Lung (tissue), 16 donors: ENCODE measurements around the gene ZG16. TPM values are rescaled to one million over a fixed set of nuclear protein-coding genes. Genes with fewer than 3 reads are reported as not detected.
"Not testable (repeated sequence)": the region's sequence is repeated elsewhere in the genome, so short reads cannot be mapped to it uniquely, and the experiment has no call there.

Experiments used
- ATAC-seq: fragments of 200-7000 bp; cut with Tn5 transposase; one replicate; pipeline ENCODE4 v1.9.1; 2020; ENCODE audit warnings: moderate number of reproducible peaks; ENCODE audit not compliant: insufficient read depth, low FRiP score
- DNase-seq, 3 donors: peaks; one replicate each; pipeline ENCODE4 v3.0.0-alpha.2; 2013 to 2017
- H3K27ac ChIP-seq, 2 donors: one replicate each; pipeline ENCODE4 v1.5.1; 2013; ENCODE audit warnings: mild to moderate bottlenecking in 2 of 2, moderate library complexity in 2 of 2, control low read depth in 1 of 2, inconsistent platforms in 1 of 2, low read depth in 1 of 2, low read length in 1 of 2
- H3K27me3 ChIP-seq, 3 donors: one replicate each; pipeline ENCODE4 v1.5.1; 2013; ENCODE audit warnings: low read length in 2 of 3; ENCODE audit not compliant: control insufficient read depth in 3 of 3, insufficient read depth in 3 of 3
- H3K36me3 ChIP-seq, 4 donors: one replicate each; pipeline ENCODE4 v1.5.1; 2013; ENCODE audit warnings: low read length in 4 of 4, mild to moderate bottlenecking in 1 of 4, moderate library complexity in 1 of 4; ENCODE audit not compliant: control insufficient read depth in 4 of 4, insufficient read depth in 4 of 4
- H3K4me1 ChIP-seq, 5 donors: one replicate each; pipeline ENCODE4 v1.5.1; 2013; ENCODE audit warnings: low read length in 5 of 5, mild to moderate bottlenecking in 2 of 5, moderate library complexity in 1 of 5; ENCODE audit not compliant: control insufficient read depth in 5 of 5, insufficient read depth in 5 of 5
- H3K4me3 ChIP-seq: one replicate; pipeline ENCODE4 v1.5.1; 2013; ENCODE audit warnings: mild to moderate bottlenecking, control low read depth, moderate library complexity
- H3K9ac ChIP-seq, 2 donors: one replicate each; pipeline ENCODE4 v1.5.1; 2013; ENCODE audit warnings: low read length in 2 of 2, control low read depth in 1 of 2; ENCODE audit not compliant: insufficient read depth in 1 of 2
- H3K9me3 ChIP-seq, 4 donors: one replicate each; pipeline ENCODE4 v1.5.1; 2013; ENCODE audit warnings: low read length in 3 of 4, mild to moderate bottlenecking in 1 of 4, moderate library complexity in 1 of 4; ENCODE audit not compliant: control insufficient read depth in 4 of 4, insufficient read depth in 3 of 4
- WGBS, 2 donors: extraction: QIAGEN DNeasy Blood & Tissue Kit; methylation state at CpG; one replicate each; pipeline ENCODE4 v1.1.7; 2013; 5-methylcytosine and 5-hydroxymethylcytosine counted together
- long read RNA-seq, 5 donors: transcript quantifications; one replicate each; lab custom pipeline, GENCODE V29; 2026
- polyA plus RNA-seq, 2 donors: library from polyadenylated mRNA; stranded (reverse); fragments of 200-250 nt; gene quantifications; one replicate each; pipeline ENCODE4 v1.2.1, GENCODE V29; 2013
- total RNA-seq, 2 donors: library from RNA; depleted of rRNA in 1 of 2; stranded (reverse); fragments of >200 nt in 1 of 2; gene quantifications; one replicate each; pipeline ENCODE4 v1.2.1, GENCODE V29; 2014 to 2021
- TF ChIP-seq, protein P1 (sequence below): IDR thresholded peaks from 2 replicates; pipeline ENCODE4 v1.5.1; 2012; ENCODE audit warnings: mild to moderate bottlenecking; ENCODE audit errors: control extremely low read depth, extremely low read depth
- donor health status: control.
- donor health status: control.
- donor health status: Bipolar disorder and iron deficiency.
- donor health status: healthy.
- donor health status: DM: yes; HTN: yes; CAD: no.

ZG16 gene, protein sequence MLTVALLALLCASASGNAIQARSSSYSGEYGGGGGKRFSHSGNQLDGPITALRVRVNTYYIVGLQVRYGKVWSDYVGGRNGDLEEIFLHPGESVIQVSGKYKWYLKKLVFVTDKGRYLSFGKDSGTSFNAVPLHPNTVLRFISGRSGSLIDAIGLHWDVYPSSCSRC
- total RNA-seq (under 1 TPM in 1 of 2 donors, not detected in 1; 0.06 TPM), polyA plus RNA-seq (under 1 TPM; 0.01 to 0.04 TPM)
- long read RNA-seq, donor 1 = 0 reads
- long read RNA-seq, donor 2 = 0 reads
- long read RNA-seq, donor 3 = 0 reads
- long read RNA-seq, donor 4 = 0 reads
- long read RNA-seq, donor 5 = 0 reads

DNA sequence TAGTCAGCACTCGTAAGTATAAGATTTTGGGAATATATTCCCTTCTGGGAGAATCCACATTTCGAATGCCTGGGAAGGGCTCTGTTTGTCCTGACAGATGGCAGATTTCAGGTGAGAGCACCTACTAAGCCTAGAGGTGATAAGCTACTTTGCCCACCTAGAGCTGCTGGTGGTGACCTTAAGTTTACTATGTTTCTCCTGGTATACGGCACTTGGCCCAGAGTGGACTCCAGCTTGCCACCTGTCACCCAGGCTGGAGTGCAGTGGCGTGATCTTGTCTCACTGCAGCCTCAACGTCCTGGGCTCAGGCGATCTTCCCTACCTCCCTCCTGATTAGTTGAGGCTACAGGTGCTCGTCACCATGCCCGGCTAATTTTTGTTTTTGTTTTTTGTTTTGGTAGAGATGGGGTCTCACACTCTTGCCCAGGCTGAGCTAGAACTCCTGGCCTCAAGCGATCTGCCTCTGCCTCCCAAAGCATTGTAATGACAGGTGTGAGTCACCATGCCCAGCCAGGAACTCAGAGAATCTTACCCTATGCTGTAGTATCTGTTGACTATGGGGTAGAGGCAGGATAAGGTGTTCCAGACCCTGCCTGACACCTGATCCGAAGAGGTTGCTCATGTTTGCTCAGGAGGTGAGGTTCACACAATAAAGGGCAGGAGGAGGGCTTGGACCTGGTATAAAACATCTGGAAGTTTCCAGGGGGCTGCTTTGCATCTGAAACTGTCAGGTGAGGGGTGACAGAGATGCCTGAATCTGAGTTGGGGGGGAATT, at the start of gene ZG16:
TSS of gene ZG16 (plus strand) at position 681 of the 775 bp plus-strand sequence. CDS start 1,011 bp downstream, outside the sequence.
- TF ChIP-seq, protein P1, sequence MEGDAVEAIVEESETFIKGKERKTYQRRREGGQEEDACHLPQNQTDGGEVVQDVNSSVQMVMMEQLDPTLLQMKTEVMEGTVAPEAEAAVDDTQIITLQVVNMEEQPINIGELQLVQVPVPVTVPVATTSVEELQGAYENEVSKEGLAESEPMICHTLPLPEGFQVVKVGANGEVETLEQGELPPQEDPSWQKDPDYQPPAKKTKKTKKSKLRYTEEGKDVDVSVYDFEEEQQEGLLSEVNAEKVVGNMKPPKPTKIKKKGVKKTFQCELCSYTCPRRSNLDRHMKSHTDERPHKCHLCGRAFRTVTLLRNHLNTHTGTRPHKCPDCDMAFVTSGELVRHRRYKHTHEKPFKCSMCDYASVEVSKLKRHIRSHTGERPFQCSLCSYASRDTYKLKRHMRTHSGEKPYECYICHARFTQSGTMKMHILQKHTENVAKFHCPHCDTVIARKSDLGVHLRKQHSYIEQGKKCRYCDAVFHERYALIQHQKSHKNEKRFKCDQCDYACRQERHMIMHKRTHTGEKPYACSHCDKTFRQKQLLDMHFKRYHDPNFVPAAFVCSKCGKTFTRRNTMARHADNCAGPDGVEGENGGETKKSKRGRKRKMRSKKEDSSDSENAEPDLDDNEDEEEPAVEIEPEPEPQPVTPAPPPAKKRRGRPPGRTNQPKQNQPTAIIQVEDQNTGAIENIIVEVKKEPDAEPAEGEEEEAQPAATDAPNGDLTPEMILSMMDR = no peak
- DNase-seq = no peak
- Histone ChIP-seq H3K4me1 (no peaks in the 10 kb centered on the region), H3K9ac (no peak within 1 kb of the TSS), H3K27me3 (no peaks in the 10 kb centered on the region), H3K27ac (no peak within 1 kb of the TSS), H3K36me3 (no peaks in the 10 kb centered on the region), H3K4me3 (no peak within 1 kb of the TSS), H3K9me3 (no peaks in the 10 kb centered on the region)
- WGBS, 2 donors = 79 to 92% methylated on average over 10 of the region's 10 CpGs
- no peak for ATAC-seq

DNA sequence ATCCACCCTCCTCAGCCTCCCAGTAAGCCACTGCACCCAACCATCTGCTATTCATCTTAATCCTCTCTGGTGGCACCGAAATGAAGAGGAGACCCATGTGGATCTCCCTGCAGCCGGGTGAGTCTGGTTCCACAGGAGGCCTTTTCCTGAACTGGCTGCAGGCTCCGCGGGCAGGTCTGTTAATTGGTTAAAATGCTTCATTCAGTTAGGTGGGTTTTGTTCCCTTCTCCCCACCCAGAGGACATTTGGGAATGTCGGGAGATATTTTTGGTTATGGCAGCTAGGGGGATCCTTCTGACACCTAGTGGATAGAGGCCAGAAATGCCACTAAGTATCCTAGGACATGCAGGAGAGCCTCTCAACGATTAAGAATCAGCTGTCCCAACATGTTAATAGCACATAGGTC, 48.9 kb upstream of the ZG16 start:
- no peak overlapping the region for H3K9ac ChIP-seq
- no peaks in the 10 kb centered on the region for H3K9me3 ChIP-seq
- ATAC-seq = no peak
- H3K36me3 ChIP-seq = no peaks in the 10 kb centered on the region
- no peaks in the 10 kb centered on the region for H3K27me3 ChIP-seq
- H3K4me1 ChIP-seq = no peaks in the 10 kb centered on the region
- 39 to 51% methylated on average over 6 of the region's 6 CpGs for whole genome bisulfite sequencing, 2 donors
- DNase-seq = peak in 2 of 3 donors; percentile 41 to 61
- no peak overlapping the region for H3K27ac ChIP-seq
- TF ChIP-seq, protein P1 = peak; percentile 31
- H3K4me3 ChIP-seq = no peak overlapping the region

GRCh38 chr16:29730649-29731048, 47.4 kb upstream of the ZG16 start:
- no peak for ATAC-seq
- Histone ChIP-seq H3K4me1 (no peaks in the 10 kb centered on the region), H3K9me3 (no peaks in the 10 kb centered on the region), H3K36me3 (no peaks in the 10 kb centered on the region), H3K9ac (no peak overlapping the region), H3K27ac (no peak overlapping the region), H3K27me3 (no peaks in the 10 kb centered on the region), H3K4me3 (no peak overlapping the region)
- TF ChIP-seq, protein P1 = no peak
- WGBS, 2 donors = 73 to 82% methylated on average over 7 of the region's 7 CpGs
- DNase-seq = no peak

GRCh38 chr16:29731768-29732601, 46.1 kb upstream of the ZG16 start:
- not testable (repeated sequence) for H3K4me3 ChIP-seq, H3K9ac ChIP-seq, H3K9me3 ChIP-seq, H3K27me3 ChIP-seq, H3K4me1 ChIP-seq, ATAC-seq, DNase-seq, H3K36me3 ChIP-seq, H3K27ac ChIP-seq
- WGBS, 2 donors = 70 to 74% methylated on average over 13 of the region's 13 CpGs
